ENCODE measurements around the gene SNAPC1. TPM values are rescaled to one million over a fixed set of nuclear protein-coding genes. Genes with fewer than 3 reads are reported as not detected.
"Not testable (repeated sequence)": the region's sequence is repeated elsewhere in the genome, so short reads cannot be mapped to it uniquely, and the experiment has no call there.

Gene SNAPC1
- total RNA-seq, 1 experiment from 2014 or later = 8.8 TPM

DNA sequence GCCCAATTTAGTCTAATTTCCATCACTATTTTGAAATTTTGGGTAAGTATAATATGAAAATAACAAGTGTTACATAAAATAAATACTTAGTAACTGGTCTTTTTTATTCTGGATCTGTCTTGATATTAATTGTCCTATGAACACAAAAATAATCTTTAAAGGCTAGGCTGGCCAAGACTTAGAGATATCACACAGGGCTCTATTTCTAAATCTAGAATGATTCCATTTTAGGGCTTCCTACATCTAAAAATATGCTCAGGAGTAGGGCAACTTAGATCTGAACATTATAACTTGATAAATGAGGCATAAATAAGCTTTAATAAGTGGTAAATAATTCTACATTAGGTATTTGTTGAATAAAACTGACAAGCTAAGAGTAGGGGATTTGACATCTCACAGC is 23.1 kb upstream of the SNAPC1 start:
- DNase-seq = no peak
- Histone ChIP-seq H3K9me3 (replicated peaks) (no peaks in the 10 kb centered on the region), H3K27me3 (no peaks in the 10 kb centered on the region), H3K27ac (no peak overlapping the region), H3K4me1 (no peaks in the 10 kb centered on the region), H3K36me3 (peaks cover 93% of the 10 kb centered on the region), H3K4me3 (no peak overlapping the region)

DNA sequence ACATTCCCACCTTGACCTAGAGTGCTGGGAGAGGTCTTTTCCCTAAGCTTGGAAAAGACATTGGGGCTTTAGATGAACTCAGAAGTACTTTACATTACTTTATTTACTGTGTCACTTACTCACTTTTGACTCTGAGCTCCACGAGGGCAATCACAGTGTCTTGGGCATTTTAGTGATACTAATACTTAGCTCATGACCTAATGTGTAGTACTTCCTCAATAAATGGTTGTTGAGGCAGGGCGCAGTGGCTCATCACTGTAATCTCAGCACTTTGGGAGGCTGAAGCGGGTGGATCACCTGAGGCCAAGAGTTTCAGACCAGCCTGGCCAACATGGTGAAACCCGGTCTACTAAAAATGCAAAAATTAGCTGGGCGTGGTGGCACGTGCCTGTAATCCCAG is 19.8 kb upstream of the SNAPC1 start:
- H3K27ac ChIP-seq = no peak overlapping the region
- H3K4me3 ChIP-seq = no peak overlapping the region
- no peak for DNase-seq
- H3K36me3 ChIP-seq = peaks cover 88% of the 10 kb centered on the region
- no peaks in the 10 kb centered on the region for H3K4me1 ChIP-seq
- no peaks in the 10 kb centered on the region for H3K9me3 ChIP-seq (replicated peaks)
- H3K27me3 ChIP-seq = no peaks in the 10 kb centered on the region

DNA sequence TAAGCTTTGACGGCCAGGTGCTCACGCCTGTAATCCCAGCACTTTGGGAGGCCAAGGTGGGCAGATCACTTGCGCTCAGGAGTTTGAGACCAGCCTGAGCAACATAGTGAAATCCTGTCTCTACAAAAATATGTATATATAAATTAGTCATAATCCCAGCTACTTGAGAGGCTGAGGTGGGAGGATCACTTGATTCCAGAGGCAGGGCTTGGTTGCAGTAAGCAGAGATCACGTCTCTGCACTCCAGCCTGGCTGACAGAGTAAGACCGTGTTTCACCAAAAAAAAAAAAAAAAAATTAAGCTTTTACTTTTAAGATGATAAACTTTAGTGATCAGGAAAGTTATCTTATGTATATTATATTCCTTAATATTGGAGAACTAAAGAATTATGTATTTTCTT is 18.0 kb upstream of the SNAPC1 start:
- no peak overlapping the region for H3K4me3 ChIP-seq
- H3K27ac ChIP-seq = no peak overlapping the region
- H3K4me1 ChIP-seq = no peaks in the 10 kb centered on the region
- DNase-seq = no peak
- no peaks in the 10 kb centered on the region for H3K9me3 ChIP-seq (replicated peaks)
- H3K36me3 ChIP-seq = peaks cover 88% of the 10 kb centered on the region
- no peaks in the 10 kb centered on the region for H3K27me3 ChIP-seq

DNA sequence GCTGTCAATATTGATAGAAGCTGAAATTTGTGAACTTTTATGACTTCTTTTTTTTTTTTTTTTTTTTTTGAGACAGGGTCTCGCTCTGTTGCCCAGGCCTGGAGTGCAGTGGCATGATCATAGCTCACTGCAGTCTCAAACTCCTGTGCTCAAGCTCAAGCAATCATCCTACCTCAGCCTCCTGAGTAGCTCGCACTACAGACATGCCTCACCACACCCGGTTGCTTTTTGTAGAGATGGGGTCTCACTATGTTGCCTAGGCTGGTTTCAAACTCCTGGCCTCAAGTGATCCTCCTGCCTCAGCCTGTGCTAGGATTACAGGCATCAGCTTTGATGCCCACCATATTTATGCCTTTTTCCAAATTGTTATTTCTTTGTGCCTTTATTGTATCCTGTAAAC is 15.9 kb upstream of the SNAPC1 start:
- H3K9me3 ChIP-seq (replicated peaks); H3K4me1 ChIP-seq; H3K4me3 ChIP-seq; H3K27me3 ChIP-seq; DNase-seq; H3K27ac ChIP-seq: not testable (repeated sequence)
- H3K36me3 ChIP-seq = peaks cover 85% of the 10 kb centered on the region

DNA sequence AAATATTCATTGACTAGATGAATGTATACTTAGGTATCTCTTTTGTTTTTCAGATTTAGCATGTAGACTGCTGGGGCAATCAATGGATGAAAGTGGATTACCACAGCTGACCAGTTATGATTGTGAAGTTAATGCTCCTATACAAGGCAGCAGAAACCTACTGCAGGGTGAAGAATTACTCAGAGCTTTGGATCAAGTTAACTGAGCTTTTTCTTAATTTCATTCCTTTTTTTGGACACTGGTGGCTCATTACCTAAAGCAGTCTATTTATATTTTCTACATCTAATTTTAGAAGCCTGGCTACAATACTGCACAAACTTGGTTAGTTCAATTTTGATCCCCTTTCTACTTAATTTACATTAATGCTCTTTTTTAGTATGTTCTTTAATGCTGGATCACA is 15.3 kb upstream of the SNAPC1 start:
- no peak for DNase-seq
- Histone ChIP-seq H3K4me1 (no peaks in the 10 kb centered on the region), H3K9me3 (replicated peaks) (no peaks in the 10 kb centered on the region), H3K4me3 (no peak overlapping the region), H3K27ac (no peak overlapping the region), H3K27me3 (no peaks in the 10 kb centered on the region), H3K36me3 (peaks cover 80% of the 10 kb centered on the region)

DNA sequence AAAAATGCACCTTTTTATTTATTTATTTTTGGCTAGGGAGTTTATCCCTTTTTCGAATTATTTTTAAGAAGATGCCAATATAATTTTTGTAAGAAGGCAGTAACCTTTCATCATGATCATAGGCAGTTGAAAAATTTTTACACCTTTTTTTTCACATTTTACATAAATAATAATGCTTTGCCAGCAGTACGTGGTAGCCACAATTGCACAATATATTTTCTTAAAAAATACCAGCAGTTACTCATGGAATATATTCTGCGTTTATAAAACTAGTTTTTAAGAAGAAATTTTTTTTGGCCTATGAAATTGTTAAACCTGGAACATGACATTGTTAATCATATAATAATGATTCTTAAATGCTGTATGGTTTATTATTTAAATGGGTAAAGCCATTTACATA is 14.9 kb upstream of the SNAPC1 start:
- Histone ChIP-seq H3K27me3 (no peaks in the 10 kb centered on the region), H3K27ac (no peak overlapping the region), H3K36me3 (peaks cover 75% of the 10 kb centered on the region), H3K4me3 (no peak overlapping the region), H3K4me1 (no peaks in the 10 kb centered on the region), H3K9me3 (replicated peaks) (no peaks in the 10 kb centered on the region)
- DNase-seq = no peak

DNA sequence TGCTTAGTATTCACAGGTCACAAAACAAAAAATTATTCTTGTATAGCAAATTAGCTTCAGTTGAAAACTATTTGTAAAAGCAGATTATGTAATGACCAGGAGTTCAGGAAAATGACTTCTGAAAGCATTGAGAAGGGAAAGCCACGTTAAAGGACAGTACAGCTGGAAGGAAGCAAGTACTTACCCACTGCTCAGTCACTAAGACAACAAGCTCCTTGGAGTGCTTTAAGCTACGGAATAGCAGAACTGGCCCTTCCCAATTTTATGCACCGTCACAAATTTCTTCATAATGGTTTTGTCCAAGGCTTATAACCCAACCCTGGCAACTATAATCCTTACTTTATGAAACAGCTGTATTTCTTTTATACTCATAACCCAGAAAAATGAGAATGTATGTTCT is 13.0 kb upstream of the SNAPC1 start:
- H3K27me3 ChIP-seq = no peaks in the 10 kb centered on the region
- no peak for DNase-seq
- peaks cover 58% of the 10 kb centered on the region for H3K36me3 ChIP-seq
- H3K9me3 ChIP-seq (replicated peaks) = no peaks in the 10 kb centered on the region
- no peak overlapping the region for H3K27ac ChIP-seq
- no peak overlapping the region for H3K4me3 ChIP-seq
- peaks cover 4% of the 10 kb centered on the region; the same call in 1 of the 2 replicates for H3K4me1 ChIP-seq

DNA sequence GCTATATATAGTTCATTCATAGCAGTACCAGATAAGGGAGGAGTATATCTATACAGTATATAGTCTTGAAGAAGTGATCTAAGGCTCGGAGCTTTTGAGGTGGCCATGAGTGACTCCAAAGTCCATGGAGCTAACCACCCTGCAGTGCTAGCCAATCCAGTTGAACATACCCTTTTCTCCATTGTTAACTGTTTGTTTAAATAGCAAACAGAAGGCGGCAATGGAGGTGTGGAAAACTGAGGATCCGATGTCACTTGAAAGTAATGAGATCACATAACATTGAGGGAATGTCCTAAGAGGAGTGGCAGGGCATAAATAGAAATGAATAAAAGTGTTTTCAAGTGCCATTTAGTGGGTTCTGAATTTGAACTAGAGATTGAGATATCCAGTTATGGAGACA is 12.4 kb upstream of the SNAPC1 start:
- H3K4me3 ChIP-seq = no peak overlapping the region
- peaks cover 54% of the 10 kb centered on the region for H3K36me3 ChIP-seq
- H3K27ac ChIP-seq = no peak overlapping the region
- no peaks in the 10 kb centered on the region for H3K9me3 ChIP-seq (replicated peaks)
- no peaks in the 10 kb centered on the region for H3K27me3 ChIP-seq
- peaks cover 10% of the 10 kb centered on the region; the same call in 1 of the 2 replicates for H3K4me1 ChIP-seq
- DNase-seq = no peak

DNA sequence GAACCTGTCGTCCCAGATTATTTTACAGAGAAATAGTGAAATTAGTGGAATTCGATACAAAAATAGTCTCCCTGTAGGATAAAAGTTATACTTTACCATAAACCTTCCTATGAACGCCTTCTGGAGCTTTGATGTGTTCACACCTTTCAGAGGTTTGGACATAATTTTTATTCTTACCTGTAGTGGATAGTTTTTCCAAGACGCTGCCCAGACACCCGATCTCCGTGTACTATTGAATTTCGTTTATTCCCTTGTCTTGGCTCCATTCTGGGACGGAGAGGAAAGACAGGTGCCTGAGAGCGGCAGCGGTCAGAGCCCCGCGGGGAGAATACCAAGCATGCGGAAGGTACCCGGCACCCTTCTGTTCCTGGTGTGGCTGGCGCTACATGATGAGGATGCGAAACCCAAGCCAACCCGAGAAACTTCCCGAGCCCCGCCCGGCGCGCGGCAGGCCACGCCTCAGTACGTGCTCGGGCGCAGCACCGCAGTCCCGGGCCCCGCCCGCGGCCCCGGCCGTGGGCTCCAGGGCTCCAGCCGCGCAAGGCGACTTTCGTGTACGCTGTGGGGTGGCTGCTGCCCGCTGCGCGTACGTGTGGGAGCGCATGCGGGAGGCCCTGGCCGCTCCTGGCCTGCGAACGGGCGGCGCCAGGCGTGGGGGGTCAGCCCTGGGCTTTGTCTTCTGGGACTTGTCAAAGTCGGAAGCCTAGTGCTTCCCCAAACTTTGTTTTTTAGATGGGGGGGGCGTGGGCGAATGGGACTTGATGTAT is 11.3 kb upstream of the SNAPC1 start:
- no peak for DNase-seq
- no peaks in the 10 kb centered on the region for H3K27me3 ChIP-seq
- no peak overlapping the region for H3K27ac ChIP-seq
- H3K4me3 ChIP-seq = no peak overlapping the region
- peaks cover 12% of the 10 kb centered on the region; the same call in 1 of the 2 replicates for H3K4me1 ChIP-seq
- no peaks in the 10 kb centered on the region for H3K9me3 ChIP-seq (replicated peaks)
- peaks cover 44% of the 10 kb centered on the region for H3K36me3 ChIP-seq

DNA sequence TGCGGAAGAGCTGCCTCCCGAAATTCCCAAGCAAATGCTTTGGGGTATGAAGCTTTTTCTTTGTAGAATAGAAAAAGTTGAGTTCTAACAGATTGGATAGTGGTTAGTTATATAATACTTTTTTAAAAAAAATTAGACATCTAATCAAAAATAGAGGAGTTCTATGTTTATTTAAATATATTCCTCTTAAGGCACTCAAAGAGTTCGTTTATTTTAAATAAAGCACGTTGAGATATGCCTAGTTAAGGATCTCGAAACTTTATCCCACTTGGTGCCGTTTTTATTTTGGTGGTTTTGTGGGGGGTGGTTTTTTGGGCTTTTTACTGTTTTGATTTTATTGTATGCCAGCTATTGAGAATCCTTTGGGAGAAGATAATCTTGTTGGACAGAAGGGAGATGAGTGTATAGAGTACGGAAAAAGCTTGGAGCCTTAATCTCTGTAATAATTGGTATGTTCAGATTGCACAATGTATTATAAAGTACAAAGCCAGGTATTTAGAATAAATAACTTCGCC is 10.7 kb upstream of the SNAPC1 start:
- no peak overlapping the region for H3K4me3 ChIP-seq
- no peaks in the 10 kb centered on the region for H3K9me3 ChIP-seq (replicated peaks)
- H3K36me3 ChIP-seq = peaks cover 42% of the 10 kb centered on the region
- no peak for DNase-seq
- H3K4me1 ChIP-seq = peaks cover 12% of the 10 kb centered on the region; the same call in 1 of the 2 replicates
- H3K27me3 ChIP-seq = no peaks in the 10 kb centered on the region
- no peak overlapping the region for H3K27ac ChIP-seq

DNA sequence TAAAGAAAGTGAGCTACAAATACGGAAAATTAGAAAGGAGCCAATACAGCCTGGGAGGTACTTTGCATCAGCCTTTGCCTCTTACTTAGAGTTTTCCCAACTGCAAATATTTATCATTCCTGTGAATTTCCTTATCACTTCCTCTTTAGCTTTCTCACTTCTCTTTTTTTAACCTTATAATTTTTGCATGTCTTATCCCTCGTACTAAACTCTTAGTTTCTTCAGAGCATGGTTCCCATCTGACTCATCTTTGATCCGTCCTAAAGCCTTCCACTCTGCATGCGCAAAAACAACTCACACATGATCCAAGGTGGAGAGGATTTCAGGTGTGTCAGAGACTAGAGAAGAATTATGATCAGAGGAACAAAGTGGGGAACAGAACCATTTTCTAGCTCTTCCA is 9.6 kb upstream of the SNAPC1 start:
- no peak overlapping the region for H3K27ac ChIP-seq
- H3K4me1 ChIP-seq = peaks cover 12% of the 10 kb centered on the region; the same call in 1 of the 2 replicates
- H3K36me3 ChIP-seq = peaks cover 31% of the 10 kb centered on the region
- no peak for DNase-seq
- H3K9me3 ChIP-seq (replicated peaks) = no peaks in the 10 kb centered on the region
- H3K27me3 ChIP-seq = no peaks in the 10 kb centered on the region
- H3K4me3 ChIP-seq = no peak overlapping the region

DNA sequence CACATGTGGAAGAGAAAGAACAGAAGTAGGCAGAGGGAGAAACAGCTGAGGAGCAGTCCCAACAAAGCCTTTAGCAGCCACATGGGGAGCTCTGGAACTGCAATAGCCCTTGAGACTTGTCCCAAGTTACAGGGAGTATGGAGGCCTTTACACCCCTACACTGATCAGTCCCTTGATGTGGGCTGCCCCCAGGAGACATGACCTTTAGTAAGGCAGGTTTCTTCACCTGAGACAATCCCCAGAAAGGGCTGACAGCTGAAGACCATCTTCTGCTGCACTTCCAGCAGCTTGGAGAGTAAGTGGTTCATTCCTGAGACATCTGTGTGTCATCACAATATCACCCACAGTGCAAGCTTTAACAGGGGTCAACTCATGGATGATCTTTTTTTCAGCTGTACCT is 8.6 kb upstream of the SNAPC1 start:
- peak in 1 of 2 experiments; percentile 18 for DNase-seq
- Histone ChIP-seq H3K4me1 (peaks cover 12% of the 10 kb centered on the region; the same call in 1 of the 2 replicates), H3K36me3 (peaks cover 21% of the 10 kb centered on the region), H3K27ac (no peak overlapping the region), H3K9me3 (replicated peaks) (0 out of 2 replicates have a peak, but pooled peaks cover 3% of the 10 kb centered on the region), H3K4me3 (no peak overlapping the region), H3K27me3 (no peaks in the 10 kb centered on the region)

DNA sequence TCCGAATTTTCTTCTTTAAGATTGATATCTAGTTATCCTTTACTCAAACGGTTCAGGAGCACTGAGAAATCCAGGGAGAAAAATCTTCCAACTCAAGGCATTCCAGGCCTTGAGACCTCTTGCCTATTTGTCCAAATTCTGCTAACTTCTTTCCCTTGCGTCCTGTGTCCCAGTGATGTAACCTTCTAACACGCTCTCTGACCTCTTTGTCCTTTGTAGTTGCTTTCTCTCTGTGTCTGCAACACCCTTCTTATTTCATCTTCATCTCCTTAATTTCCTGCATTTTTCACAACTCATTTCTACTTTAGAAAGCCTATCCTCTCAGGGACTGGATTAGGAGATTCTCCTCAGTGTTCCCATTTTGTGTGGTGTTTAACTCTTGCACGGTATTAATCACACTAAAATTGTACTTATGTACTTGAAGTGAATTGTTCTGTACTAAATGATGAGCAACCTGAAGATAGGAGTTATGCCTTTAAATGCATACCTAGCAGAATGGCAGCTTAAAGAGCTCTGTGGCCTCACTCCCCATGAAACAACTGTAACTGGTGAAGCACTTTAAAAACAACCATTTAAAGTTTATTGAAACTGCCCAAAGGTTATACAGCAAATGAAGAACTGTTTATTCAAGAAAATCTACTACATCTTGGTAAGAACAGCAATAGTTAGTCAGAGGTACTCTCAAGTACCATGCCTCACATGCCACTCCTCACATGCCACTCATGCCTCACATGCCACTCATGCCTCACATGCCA is 7.4 kb upstream of the SNAPC1 start:
- Histone ChIP-seq H3K27me3 (no peaks in the 10 kb centered on the region), H3K4me3 (no peak overlapping the region), H3K36me3 (peaks cover 10% of the 10 kb centered on the region), H3K4me1 (peaks cover 12% of the 10 kb centered on the region; the same call in 1 of the 2 replicates), H3K9me3 (replicated peaks) (0 out of 2 replicates have a peak, but pooled peaks cover 3% of the 10 kb centered on the region), H3K27ac (no peak overlapping the region)
- DNase-seq = no peak

DNA sequence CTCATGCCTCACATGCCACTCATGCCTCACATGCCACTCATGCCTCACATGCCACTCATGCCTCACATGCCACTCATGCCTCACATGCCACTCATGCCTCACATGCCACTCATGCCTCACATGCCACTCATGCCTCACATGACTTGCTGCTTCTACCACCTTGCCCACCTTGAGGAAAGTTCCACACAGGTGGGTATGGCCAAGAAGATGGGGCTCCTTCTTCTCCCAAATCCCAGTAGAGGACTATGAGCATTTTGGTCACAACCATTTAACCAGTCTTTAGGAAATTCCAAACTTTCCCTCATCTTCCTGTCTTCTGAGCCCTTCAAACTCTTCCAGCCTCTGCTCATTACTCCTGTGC is 6.9 kb upstream of the SNAPC1 start:
- DNase-seq; H3K9me3 ChIP-seq (replicated peaks); H3K4me3 ChIP-seq; H3K36me3 ChIP-seq; H3K27me3 ChIP-seq; H3K27ac ChIP-seq: not testable (repeated sequence)
- H3K4me1 ChIP-seq = peaks cover 12% of the 10 kb centered on the region; the same call in 1 of the 2 replicates

DNA sequence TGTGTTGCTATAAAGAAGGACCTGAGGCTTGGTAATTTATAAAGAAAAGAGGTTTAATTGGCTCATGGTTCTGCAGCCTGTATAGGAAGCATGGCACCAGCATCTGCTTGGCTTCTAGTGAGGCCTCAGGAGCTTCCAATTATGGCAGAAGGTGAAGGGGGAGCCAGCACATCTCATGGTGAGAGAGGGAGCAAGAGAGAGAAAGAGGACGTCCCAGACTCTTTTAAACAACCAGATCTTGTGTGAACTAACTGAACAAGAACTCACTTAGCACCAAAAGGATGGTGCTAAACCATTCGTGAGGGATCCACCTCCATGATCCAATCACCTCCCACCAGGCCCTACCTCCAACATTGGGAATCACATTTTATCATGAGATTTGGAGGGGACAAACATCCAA is 6.1 kb upstream of the SNAPC1 start:
- no peak overlapping the region for H3K4me3 ChIP-seq
- no peak overlapping the region for H3K27ac ChIP-seq
- H3K9me3 ChIP-seq (replicated peaks) = 0 out of 2 replicates have a peak, but pooled peaks cover 3% of the 10 kb centered on the region
- peaks cover 12% of the 10 kb centered on the region; the same call in 1 of the 2 replicates for H3K4me1 ChIP-seq
- H3K36me3 ChIP-seq = no peaks in the 10 kb centered on the region; the same call in 1 of the 2 replicates
- no peak for DNase-seq
- H3K27me3 ChIP-seq = no peaks in the 10 kb centered on the region

Measured in SJCRH30 (cell line).